Colon (tissue), 2 donors: ENCODE data around the gene CA5A.
"Not testable (repeated sequence)": the region's sequence is repeated elsewhere in the genome, so short reads cannot be mapped to it uniquely, and the experiment has no call there.

ENCODE experiments used
- FAIRE-seq: peaks from 2 replicates; lab custom pipeline; 2012; peaks lifted over from hg19 to GRCh38; lab: Jason Lieb, UNC
- donor health status: control.
- donor health status: control.

The CA5A gene

DNA sequence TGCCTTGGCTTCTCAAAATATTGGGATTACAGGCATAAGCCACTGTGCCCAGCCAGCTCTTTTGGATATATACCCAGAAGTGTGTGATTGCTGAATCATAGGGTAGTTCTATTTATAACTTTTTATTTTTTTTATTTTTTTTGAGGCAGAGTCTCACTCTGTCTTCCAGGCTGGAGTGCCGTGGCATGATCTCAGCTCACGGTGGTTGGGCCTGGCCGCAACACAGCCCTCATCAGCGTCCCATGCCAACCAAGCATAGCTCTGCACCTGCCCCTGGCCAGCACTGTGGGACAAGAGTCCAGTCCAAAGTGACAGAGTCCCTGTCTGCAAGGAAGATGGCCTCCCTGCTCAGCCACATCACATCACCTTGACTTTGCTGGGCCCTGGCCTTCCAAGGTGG, 42.3 kb downstream of the CA5A start:
- FAIRE-seq, result not testable (repeated sequence)

- no peak for FAIRE-seq
Measured at GRCh38 chr16:87891764-87892163, 44.6 kb downstream of the CA5A start.

- not testable (repeated sequence) for FAIRE-seq
Measured at GRCh38 chr16:87889762-87890161, 46.6 kb downstream of the CA5A start.

DNA sequence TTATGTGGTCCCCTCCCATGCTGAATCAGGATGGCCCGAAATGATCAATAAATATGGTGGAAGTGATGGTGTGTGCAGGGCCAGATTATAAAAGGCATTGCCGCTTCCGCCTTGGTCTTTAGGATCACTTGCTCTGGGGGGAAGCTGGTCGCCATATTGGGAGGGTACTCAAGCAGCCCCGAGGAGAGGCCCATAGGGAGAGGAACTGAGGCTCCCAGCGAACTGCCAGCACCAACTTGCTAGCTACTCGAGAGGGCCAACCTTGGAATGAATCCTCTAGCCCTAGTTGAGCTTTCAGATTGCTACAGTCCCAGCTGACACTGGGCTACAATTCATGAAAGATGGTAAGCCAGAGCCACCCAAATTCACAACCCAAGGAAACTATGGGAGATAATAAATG, 48.0 kb downstream of the CA5A start:
- FAIRE-seq, result not testable (repeated sequence)

GRCh38 chr16:87887931-87888330, 48.4 kb downstream of the CA5A start:
- FAIRE-seq, result not testable (repeated sequence)

- FAIRE-seq, result not testable (repeated sequence)
Measured at GRCh38 chr16:87885371-87885967, 50.9 kb downstream of the CA5A start.

DNA sequence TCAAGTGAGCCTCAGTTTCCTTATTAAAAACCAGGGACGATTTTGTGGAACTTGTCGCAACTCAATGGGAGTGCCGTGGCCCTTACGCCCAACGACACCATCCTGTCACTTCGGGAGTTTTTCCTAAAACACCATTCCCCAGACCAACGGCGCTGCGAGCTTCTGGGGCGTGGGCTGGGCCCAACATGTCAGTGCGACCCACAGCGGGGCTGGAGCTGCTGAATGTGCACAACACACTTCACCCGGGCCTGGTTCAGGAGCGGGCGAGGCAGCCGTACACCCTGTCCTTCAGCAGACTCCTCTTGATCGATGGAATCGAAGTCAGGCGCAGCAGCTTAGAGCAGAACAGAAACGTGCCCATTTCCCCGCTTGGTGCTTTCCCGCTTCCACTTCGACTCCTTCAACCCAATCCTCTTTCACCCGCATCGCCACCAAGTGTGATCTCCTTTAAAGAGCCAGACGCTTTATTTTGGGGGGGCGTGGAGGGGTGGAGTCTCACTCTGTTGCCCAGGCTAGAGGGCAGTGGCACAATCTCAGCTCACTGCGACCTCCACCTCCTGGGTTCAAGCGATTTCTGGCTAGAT, 53.8 kb downstream of the CA5A start:
- FAIRE-seq, result no peak

DNA sequence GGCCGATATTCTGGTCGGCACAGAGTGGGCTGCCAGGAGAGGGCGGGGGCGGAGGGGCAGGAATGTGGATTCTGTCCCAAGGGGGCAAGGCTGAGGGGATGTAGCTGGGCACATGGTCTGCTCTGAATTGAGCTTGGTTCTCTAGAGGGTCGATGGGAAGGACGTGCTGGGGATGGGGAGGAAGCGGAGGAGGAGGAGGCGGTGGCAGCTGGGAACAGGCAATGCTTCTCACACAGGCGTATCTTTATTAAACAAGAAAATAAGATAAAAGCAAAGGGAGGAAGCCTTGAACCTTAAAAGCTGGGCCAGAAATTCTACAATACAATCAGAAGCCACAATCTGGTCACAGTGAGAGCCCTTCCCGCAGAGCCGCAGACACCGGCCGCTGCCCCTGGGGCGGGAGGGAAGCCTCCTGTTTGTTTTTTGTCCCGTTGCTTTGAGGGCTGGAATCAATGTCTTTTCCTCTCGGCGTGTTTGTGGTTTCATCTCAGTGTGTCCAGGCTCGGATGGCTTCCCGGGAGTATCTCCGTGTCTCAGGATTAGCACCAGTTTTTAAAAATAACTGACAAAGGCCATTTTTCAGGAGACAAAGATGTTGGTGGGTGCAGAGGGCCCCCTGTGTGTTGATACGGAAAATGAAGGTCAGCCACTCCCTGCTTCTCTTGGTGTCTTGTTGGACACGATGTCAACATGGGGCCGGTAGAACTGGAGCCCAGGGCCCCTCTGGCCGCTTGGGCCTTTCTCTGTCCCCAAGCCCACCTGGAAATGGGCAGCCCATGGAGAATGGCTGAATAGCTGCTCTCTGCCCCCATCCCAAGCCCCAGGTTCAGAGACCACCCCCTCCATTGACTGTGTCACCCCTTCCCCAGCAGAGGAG, 54.8 kb downstream of the CA5A start:
- FAIRE-seq, result no peak

DNA sequence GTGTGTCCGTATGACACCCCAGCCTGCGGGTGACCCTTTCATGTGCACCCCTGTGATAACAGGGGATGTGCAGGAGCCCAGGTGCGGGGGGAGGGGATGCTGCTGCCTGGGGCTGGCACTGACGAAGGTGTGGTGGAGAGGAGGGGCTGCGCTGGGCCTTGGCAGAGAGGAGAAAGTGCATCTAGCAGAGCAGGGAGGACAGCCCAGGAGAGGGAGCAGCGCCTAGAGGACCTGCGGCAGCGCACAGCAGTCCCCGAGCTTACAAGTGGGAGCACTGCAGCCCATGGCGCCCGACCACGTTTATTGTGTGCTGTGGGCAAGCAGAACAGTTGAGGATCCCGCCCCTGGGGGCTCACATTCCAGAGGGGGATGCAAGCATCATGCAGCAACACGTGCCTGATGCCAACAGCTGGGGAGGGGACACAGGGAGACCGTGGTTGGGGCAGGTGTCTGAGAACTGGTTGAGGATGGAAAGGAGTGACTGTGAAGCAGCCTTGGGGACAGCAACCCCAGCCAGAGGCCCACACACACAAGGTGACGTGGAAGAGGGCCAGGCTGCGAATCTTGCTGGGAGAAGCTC, 56.1 kb downstream of the CA5A start:
- no peak for FAIRE-seq

DNA sequence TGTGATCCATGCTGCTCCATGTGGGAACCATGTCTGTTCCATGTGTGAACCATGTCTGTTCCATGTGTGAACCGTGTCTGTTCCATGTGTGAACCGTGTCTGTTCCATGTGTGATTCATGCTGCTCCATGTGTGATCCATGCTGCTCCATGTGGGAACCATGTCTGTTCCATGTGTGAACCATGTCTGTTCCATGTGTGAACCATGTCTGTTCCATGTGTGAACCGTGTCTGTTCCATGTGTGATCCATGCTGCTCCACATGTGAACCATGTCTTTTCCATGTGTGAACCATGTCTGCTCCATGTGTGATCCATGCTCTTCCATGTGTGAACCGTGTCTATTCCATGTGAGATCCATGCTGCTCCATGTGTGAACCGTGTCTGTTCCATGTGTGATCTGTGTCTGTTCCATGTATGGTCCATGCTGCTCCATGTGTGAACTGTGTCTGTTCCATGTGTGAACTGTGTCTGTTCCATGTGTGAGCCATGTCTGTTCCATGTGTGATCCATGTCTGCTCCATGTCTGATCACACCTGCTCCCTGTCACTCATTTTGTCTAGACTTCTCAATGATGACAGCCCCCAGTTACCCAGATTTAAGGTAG, 56.8 kb downstream of the CA5A start:
- not testable (repeated sequence) for FAIRE-seq

GRCh38 chr16:87878704-87879103, 57.6 kb downstream of the CA5A start:
- FAIRE-seq, result no peak

DNA sequence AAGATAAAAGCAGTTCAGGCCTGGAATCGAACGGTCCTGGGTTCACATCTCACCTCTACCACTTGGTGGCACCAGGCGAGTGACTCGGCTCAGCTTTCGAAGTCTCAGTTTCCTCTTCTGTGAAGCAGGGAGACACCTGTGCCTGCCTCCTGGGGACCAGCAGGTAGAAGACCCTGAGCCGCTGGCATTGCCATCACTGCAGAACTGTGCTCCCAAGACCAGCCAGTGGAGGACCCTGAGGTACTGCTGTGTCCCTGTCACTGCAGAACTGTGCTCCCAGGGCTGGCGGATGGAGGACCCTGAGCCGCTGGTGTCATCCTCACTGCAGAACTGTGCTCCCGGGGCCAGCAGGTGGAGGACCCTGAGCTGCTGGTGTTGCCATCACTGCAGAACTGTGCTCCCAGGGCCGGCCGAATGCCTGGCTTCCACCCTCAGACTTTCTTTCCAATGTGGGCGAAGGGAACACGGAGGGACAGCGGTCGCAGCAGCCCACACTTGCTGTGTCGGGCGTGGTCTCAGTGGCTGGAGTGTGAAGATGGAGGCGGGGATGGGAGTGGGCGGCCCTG, 58.3 kb downstream of the CA5A start:
- no peak for FAIRE-seq

GRCh38 chr16:87874639-87875427, 61.5 kb downstream of the CA5A start:
- no peak for FAIRE-seq

- FAIRE-seq, result not testable (repeated sequence)
Measured at GRCh38 chr16:87870418-87871291, 65.7 kb downstream of the CA5A start.

DNA sequence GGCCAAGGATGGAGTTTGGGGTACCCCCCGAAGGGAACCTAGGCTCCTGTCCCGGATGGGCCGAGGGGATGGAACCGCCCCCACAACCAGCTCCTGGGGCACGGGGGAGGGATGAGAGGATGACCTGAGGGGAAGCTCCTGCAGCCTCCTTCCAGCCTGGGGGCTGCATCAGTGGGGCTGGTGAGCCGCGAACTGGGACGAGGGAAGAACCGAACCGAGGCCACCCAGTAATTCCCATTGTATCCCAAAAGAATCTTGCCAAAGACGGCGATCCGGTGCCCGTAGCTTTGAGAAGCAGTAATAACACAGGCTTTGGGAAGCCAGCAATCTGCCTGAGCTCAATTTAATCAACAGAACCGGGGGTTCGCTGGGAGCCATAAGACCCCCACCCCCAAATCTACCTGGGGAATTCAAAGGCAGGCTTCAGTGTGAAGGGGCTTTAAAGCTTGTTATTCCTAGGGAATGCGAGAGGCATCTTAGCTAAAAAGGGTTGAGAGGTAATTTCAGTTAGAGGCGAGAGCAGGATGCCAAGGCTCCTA, 66.4 kb downstream of the CA5A start:
- FAIRE-seq, result not testable (repeated sequence)

DNA sequence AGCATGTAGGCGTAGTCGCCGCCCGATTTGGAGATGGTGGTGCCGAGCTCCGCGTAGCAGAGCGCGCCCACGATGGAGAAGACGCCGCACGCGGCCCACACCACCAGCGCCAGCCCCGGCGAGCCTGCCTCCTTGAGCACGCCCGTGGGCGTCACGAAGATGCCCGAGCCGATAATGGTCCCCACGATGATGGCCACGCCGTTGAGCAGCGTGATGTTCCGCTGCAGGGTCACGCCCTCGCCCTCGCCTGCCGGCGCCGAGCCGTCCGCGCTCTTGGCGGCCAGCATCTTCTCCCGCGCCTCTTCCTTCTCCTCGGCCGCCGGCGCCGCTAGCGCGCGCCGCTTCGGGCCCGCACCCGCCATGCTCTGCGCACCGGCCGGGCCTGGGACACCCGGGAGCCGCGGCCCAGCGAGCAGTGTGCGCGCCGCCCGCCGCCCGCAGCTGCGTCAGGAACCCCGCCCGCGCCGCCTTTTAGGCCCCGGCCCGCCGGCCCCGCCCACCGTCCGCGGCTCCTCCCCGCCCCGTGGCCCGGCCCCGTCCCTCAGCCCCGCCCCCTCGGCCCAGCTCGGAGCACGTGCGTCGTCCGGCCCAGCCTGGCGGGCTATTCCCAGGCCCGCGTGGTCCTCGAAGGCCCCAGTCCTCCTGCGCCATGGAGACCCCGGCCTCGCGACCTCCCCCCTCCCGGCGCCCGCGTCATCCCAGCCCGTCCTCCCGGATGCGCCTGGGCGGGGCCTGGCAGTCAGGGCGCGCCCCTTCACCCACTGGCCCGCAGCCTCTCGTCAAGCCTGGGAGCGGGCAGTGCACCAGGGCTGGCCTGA, 67.1 kb downstream of the CA5A start, which contains the start of gene SLC7A5:
Gene SLC7A5 (minus strand): TSS at position 447 of the 818 bp plus-strand sequence. CDS start 85 bp downstream, at position 362.
- FAIRE-seq, result not testable (repeated sequence)

DNA sequence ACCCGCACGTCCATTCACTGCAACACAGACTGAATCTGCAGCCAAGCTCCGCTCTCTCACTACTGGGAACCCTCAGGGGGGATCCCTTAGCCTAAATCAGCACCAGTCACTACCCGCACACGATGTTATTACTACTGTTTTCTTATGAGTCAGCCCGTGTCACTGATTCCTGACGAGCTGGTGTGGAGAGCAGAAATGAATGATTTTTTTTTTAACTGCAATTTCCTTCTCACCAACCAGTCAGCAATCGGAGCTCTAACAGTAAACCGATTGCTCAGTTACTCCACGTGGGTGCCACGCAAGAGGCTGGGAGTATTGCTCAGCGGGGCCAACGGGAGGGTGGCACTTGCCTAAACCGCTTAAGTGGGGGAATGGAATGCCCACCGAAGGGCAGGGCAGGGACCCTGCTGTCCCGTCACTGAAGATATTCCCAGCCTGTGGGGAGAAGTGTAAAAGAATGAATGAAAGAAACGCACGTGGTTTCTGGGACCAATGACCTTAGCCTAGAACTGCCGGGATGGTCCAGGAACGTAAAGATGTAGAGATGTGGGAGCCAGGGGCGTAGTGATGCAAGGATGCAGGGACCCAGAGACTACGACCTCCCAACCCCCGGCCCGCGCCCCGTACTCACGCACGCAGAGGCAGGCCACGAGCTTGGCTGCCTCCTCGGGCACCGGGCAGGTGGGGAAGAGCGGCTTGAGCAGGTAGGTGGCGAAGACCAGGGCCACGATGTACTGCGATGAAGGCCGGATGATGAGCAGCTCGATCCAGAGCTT, 67.9 kb downstream of the CA5A start:
- FAIRE-seq, result not testable (repeated sequence)
